ENCODE measurements around the gene SMIM10L2A. TPM values are rescaled to one million over a fixed set of nuclear protein-coding genes. Genes with fewer than 3 reads are reported as not detected.

Gene SMIM10L2A
- total RNA-seq, 2 donors from 2014 or later, result 2.9 to 4.0 TPM

DNA sequence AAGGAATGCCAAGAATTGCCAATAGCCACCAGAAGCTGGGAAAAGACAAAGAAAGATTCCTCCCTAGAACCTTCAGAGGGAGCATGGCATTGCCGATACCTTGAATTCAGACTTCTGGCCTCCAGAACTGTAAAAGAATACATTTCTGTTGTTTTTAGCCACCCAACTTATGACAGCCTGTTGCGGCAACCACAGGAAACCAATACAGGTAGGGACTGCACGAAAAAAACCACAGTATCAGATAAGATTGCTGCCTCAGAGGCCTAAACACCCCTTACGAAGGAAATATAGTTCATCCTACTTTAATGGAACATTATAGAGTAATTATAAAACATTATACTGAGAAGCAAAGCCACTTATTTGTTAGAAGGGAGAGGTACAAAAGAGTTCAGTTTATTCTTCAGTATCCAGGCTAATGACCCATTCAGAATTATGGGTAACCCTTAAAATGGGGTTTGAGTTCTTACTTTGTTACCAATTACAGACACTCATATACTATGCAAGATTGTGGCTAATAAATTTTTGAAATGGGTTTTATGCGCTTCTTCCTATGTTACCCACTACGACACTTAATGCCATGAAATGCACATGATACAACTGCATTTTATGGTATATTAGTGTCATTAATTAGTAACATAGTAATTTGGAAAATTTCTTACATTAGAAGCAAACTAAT is 37.4 kb upstream of the SMIM10L2A start:
- ATAC-seq, result no peak

DNA sequence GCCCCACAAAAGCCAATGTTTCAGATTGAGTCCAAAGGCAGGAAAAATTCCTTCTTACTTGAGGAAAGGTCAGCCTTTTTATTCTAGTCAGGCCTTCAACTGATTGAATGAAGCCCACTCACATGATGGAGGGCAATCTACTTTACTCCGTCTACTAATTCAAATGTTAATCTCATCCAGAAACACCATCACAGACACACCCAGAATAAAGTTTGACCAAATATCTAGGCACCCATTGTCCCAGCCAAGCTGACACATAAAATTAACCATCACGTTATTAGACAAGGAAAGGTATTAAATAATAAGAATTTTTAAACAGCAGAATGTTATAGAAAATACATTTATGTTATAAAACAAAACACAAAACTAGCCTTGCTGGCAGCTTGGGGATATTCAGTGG is 32.9 kb upstream of the SMIM10L2A start:
- Histone ChIP-seq H3K27me3 (no peaks in the 10 kb centered on the region), H3K4me1 (no peaks in the 10 kb centered on the region), H3K36me3 (replicated peaks in 1 of 2; ENCODE audit: insufficient read depth in 1 of 2, low read depth in 2 of 2) (no peaks in the 10 kb centered on the region), H3K27ac (no peak overlapping the region), H3K4me3 (no peak overlapping the region), H3K9me3 (no peaks in the 10 kb centered on the region)
- intact Hi-C loops (cut with DNase I), result no loop called here
- no peak for ATAC-seq
- TF ChIP-seq, protein P1, sequence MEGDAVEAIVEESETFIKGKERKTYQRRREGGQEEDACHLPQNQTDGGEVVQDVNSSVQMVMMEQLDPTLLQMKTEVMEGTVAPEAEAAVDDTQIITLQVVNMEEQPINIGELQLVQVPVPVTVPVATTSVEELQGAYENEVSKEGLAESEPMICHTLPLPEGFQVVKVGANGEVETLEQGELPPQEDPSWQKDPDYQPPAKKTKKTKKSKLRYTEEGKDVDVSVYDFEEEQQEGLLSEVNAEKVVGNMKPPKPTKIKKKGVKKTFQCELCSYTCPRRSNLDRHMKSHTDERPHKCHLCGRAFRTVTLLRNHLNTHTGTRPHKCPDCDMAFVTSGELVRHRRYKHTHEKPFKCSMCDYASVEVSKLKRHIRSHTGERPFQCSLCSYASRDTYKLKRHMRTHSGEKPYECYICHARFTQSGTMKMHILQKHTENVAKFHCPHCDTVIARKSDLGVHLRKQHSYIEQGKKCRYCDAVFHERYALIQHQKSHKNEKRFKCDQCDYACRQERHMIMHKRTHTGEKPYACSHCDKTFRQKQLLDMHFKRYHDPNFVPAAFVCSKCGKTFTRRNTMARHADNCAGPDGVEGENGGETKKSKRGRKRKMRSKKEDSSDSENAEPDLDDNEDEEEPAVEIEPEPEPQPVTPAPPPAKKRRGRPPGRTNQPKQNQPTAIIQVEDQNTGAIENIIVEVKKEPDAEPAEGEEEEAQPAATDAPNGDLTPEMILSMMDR (IDR thresholded peaks at IDR 0.05), result no peak
- no peak for TF ChIP-seq POLR2A (IDR thresholded peaks at IDR 0.05)
- 79 to 81% methylated on average over 2 of the region's 2 CpGs for WGBS, 2 donors
- DNase-seq, result no peak

More for the DNA sequence above, 37.4 kb upstream of the SMIM10L2A start:
- 77 to 82% methylated on average over 6 of the region's 6 CpGs for WGBS, 2 donors
- intact Hi-C loops (cut with DNase I), result no loop called here
- no peak overlapping the region for H3K4me3 ChIP-seq
- no peaks in the 10 kb centered on the region for H3K9me3 ChIP-seq
- H3K36me3 ChIP-seq (replicated peaks in 1 of 2; ENCODE audit: insufficient read depth in 1 of 2, low read depth in 2 of 2), result no peaks in the 10 kb centered on the region
- DNase-seq, result no peak
- H3K4me1 ChIP-seq, result no peaks in the 10 kb centered on the region
- no peak overlapping the region for H3K27ac ChIP-seq
- no peak for TF ChIP-seq POLR2A (IDR thresholded peaks at IDR 0.05)
- TF ChIP-seq, protein P1 (IDR thresholded peaks at IDR 0.05), result no peak
- H3K27me3 ChIP-seq, result no peaks in the 10 kb centered on the region

DNA sequence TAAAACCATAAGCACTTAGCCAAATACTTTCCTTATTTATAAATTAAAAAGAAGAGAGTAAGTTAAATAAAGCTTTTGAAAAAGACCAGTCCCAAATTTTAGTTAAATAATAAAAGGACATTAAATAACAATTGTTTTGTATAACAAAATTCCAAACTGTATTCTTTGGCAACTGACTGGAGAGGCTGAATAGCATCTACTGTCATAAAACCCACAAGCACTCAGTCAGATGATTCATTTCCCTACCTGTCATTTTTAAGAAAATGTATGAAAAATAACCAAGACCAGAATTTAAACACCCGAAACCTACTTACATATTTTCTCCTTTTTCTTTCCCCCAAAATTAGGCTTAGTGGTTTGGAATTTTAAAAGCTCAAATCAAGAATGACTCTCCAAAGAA is 32.5 kb upstream of the SMIM10L2A start:
- no peak for TF ChIP-seq POLR2A (IDR thresholded peaks at IDR 0.05)
- TF ChIP-seq, protein P1 (IDR thresholded peaks at IDR 0.05), result no peak
- 56 to 90% methylated on average over 1 of the region's 1 CpG for WGBS, 2 donors

DNA sequence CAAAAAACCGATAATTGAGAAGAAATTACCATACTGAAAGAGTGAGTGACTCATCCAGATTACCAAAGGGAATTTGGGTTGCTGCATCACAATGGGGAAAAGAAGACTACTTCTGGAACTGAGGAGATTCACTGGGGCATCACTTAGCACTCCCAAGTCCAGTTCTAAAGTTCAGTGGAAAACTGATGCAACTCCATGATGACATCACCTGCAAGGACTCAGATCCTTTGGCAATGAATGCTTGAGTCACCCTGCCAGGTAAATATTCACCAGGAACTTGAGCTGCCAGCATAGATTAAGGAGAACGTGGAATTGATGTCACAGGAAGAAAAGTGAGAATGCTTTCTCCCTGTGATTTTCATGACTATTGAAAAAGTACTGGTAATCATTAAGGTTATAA is 32.0 kb upstream of the SMIM10L2A start:
- peak; percentile 68 for ATAC-seq
- no peak for TF ChIP-seq POLR2A (IDR thresholded peaks at IDR 0.05)
- TF ChIP-seq, protein P1 (IDR thresholded peaks at IDR 0.05), result no peak
- 36 to 44% methylated on average over 2 of the region's 2 CpGs for WGBS, 2 donors
- no peak overlapping the region for H3K27ac ChIP-seq
- H3K9me3 ChIP-seq, result no peaks in the 10 kb centered on the region
- H3K27me3 ChIP-seq, result no peaks in the 10 kb centered on the region
- intact Hi-C loops (cut with DNase I), result no loop called here
- peak in 3 of 4 donors; percentile 14 to 47 (median 37) for DNase-seq
- H3K4me3 ChIP-seq, result no peak overlapping the region
- H3K4me1 ChIP-seq, result no peaks in the 10 kb centered on the region
- no peaks in the 10 kb centered on the region for H3K36me3 ChIP-seq (replicated peaks in 1 of 2; ENCODE audit: insufficient read depth in 1 of 2, low read depth in 2 of 2)

More for the DNA sequence above, 32.5 kb upstream of the SMIM10L2A start:
- Histone ChIP-seq H3K27me3 (no peaks in the 10 kb centered on the region), H3K36me3 (replicated peaks in 1 of 2; ENCODE audit: insufficient read depth in 1 of 2, low read depth in 2 of 2) (no peaks in the 10 kb centered on the region), H3K9me3 (no peaks in the 10 kb centered on the region), H3K4me3 (no peak overlapping the region), H3K27ac (no peak overlapping the region), H3K4me1 (no peaks in the 10 kb centered on the region)
- DNase-seq (no peak), ATAC-seq (no peak)
- intact Hi-C loops (cut with DNase I), result no loop called here

DNA sequence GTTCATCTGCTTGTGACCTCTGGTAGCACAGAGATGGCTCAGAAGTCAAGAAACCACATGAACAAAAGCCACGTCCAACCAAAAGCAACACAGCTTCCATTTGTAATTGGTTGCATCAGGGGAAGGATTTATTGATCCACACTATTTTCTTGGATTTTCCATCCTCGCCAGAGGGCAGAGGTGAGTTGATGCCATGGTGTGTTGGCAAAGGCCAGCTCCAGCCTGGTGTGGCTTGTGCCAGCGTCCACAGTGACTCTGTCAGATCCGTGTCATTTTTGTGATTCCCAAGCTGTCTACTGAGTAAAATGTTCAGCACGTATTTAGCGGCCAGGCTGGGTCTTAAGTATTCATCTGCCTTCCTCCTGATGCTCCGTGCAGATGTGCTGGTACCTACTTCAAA is 30.0 kb upstream of the SMIM10L2A start:
- H3K36me3 ChIP-seq (replicated peaks in 1 of 2; ENCODE audit: insufficient read depth in 1 of 2, low read depth in 2 of 2), result no peaks in the 10 kb centered on the region
- WGBS, 2 donors, result 70% methylated on average over 7 of the region's 7 CpGs; no CpG with 5 or more reads in 1 of the 2 donors
- no peak for ATAC-seq
- intact Hi-C loops (cut with DNase I), result no loop called here
- TF ChIP-seq, protein P1 (IDR thresholded peaks at IDR 0.05), result peak in 4 of 7 experiments; percentile 16 to 45 (median 28)
- TF ChIP-seq POLR2A (IDR thresholded peaks at IDR 0.05), result no peak
- DNase-seq, result peak; percentile 13 to 51 (median 22)
- no peaks in the 10 kb centered on the region for H3K9me3 ChIP-seq
- no peak overlapping the region for H3K27ac ChIP-seq
- no peaks in the 10 kb centered on the region for H3K4me1 ChIP-seq
- no peak overlapping the region for H3K4me3 ChIP-seq
- no peaks in the 10 kb centered on the region for H3K27me3 ChIP-seq
